Caco-2 (cell line): Measurements from ENCODE around the gene FCN1. TPM values are rescaled to one million over a fixed set of nuclear protein-coding genes. Genes with fewer than 3 reads are reported as not detected.

ENCODE experiments used
- BruUV-seq: library from RNA; stranded (reverse); fragments of 400-500 nt; replicated peaks from 2 replicates; lab custom pipeline; 2021; lab: Mats Ljungman, UMichigan
- CTCF ChIA-PET: fragments of 300-600 bp; sonication (Branson Sonifier 250); formaldehyde crosslinking; loops from one replicate; lab custom pipeline; 2022; ENCODE audit warnings: antibody characterized with exemption; lab: Charles Lee
- POLR2A ChIA-PET: fragments of 300-600 bp; sonication (Branson Sonifier 250); formaldehyde crosslinking; loops from one replicate; lab custom pipeline; 2022; ENCODE audit warnings: antibody characterized with exemption; lab: Charles Lee
- DNase-seq, 2 experiments: peaks; one replicate each; pipeline versions ENCODE4 v3.0.0 to v3.0.0-alpha.2; 2020 to 2022
- H3K27me3 ChIP-seq: replicated peaks from 2 replicates; pipeline ENCODE4 v1.6.0; 2011; ENCODE audit warnings: low read length; ENCODE audit not compliant: control insufficient read depth, insufficient read depth
- H3K36me3 ChIP-seq: 2 replicates; pipeline ENCODE4 v1.5.1; 2011; ENCODE audit warnings: low read length; ENCODE audit not compliant: control insufficient read depth, insufficient read depth
- H3K4me1 ChIP-seq: fragments of 250-450 bp; sonication (Bioruptor Pico); 2 replicates; pipeline ENCODE4 v1.5.1; 2020; ENCODE audit warnings: mild to moderate bottlenecking
- H3K4me3 ChIP-seq: 2 replicates; pipeline ENCODE4 v1.5.1; 2011; ENCODE audit warnings: low read depth, mild to moderate bottlenecking, control low read depth, low read length
- H3K9me3 ChIP-seq: fragments of 250-450 bp; sonication (Bioruptor Pico); 2 replicates; pipeline ENCODE4 v1.5.1; 2020; ENCODE audit warnings: mild to moderate bottlenecking, moderate library complexity
- H3K27ac Mint-ChIP-seq: one replicate; pipeline ENCODE4 v1.8.0; 2022; ENCODE audit warnings: mixed read lengths; ENCODE audit not compliant: unreplicated experiment
- H3K27me3 Mint-ChIP-seq: one replicate; pipeline ENCODE4 v1.8.0; 2022; ENCODE audit warnings: mixed read lengths; ENCODE audit not compliant: insufficient read depth, unreplicated experiment
- H3K36me3 Mint-ChIP-seq: one replicate; pipeline ENCODE4 v1.8.0; 2022; ENCODE audit warnings: mild to moderate bottlenecking, mixed read lengths; ENCODE audit not compliant: insufficient read depth, unreplicated experiment
- H3K4me1 Mint-ChIP-seq: one replicate; pipeline ENCODE4 v1.8.0; 2022; ENCODE audit warnings: low read depth, mixed read lengths; ENCODE audit not compliant: unreplicated experiment
- H3K4me3 Mint-ChIP-seq: one replicate; pipeline ENCODE4 v1.8.0; 2022; ENCODE audit warnings: mild to moderate bottlenecking, moderate library complexity, mixed read lengths; ENCODE audit not compliant: unreplicated experiment
- H3K9me3 Mint-ChIP-seq: one replicate; pipeline ENCODE4 v1.8.0; 2022; ENCODE audit warnings: mixed read lengths; ENCODE audit not compliant: unreplicated experiment
- CTCF ChIP-seq, 2 experiments: fragments of 200-600 bp in 1 of 2; IDR thresholded peaks; 1 replicate in 1 of 2; 2 replicates in 1 of 2; pipeline versions ENCODE4 v1.5.1 to v1.8.0; 2011 to 2022; ENCODE audit warnings: antibody characterized with exemption in 1 of 2, control low read depth in 1 of 2, inconsistent platforms in 1 of 2, low read depth in 1 of 2, low read length in 1 of 2, mild to moderate bottlenecking in 1 of 2, moderate library complexity in 1 of 2; ENCODE audit not compliant: insufficient read depth in 1 of 2, severe bottlenecking in 1 of 2, unreplicated experiment in 1 of 2
- intact Hi-C: fragments of 100-400 bp; cut with micrococcal nuclease; formaldehyde crosslinking; loops from one replicate; pipeline ENCODE4 v1.10.0; 2022; ENCODE audit not compliant: unreplicated experiment
- total RNA-seq: library from RNA; stranded (reverse); gene quantifications from 2 replicates; pipeline ENCODE4 v1.2.3, GENCODE V29; 2022

FCN1 gene
- total RNA-seq, 1 experiment from 2014 or later = not detected

DNA sequence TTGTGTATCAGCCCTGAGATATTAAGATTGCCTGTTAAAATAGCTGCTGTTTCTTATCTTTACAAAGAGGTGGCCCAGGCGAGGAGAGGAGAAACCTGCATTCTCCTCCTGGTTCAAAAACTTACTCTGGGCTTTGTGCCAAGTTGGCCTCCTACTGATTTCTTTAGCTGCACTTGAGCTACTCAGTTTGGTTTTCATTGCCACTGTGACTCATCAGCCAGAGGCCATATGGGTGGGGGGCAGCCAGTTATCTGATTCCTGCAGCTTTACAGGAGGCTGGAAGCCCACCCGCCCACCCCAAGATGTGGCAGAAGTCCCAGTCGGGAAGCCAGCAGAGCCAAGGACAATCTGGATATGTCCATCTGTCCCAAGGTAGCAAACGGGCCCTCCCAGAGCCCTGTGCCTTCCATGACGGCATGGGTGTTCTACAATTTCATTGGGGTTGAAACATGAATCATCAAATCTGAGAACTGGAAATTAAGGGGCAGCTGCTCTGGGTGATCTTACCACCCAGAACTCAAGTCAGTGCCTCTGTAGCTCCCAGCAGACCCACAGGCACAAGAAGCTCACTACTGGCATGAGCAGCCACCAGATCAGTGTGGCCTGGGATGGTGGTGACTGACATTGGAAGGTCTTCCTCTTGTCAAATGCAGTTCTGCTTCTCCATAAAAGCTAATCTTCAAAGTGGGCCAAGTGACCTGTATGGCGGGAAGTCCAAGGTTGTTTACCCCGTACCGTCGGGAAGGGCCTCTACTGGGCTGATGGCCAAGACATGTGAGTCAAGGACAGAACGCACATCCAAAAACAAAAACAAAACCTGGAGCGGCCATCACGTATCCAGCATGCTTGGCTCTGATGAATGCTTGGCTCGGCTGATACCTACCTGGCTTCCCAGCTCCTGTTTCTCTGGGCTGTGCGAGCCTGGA is 21.5 kb downstream of the FCN1 start:
- Mint-ChIP-seq H3K4me1 (no peaks in the 10 kb centered on the region), H3K36me3 (no peaks in the 10 kb centered on the region), H3K4me3 (no peak overlapping the region), H3K27ac (no peak overlapping the region), H3K9me3 (peaks cover 14% of the 10 kb centered on the region), H3K27me3 (peaks cover 7% of the 10 kb centered on the region)
- ChIA-PET CTCF (no interaction called here), POLR2A (no interaction called here)
- no TSS peak for BruUV-seq
- no peak for DNase-seq
- no peaks in the 10 kb centered on the region; the same call in 1 of the 2 replicates for H3K27me3 ChIP-seq
- intact Hi-C loops = no loop called here
- H3K4me1 ChIP-seq = no peaks in the 10 kb centered on the region
- no peak overlapping the region for H3K4me3 ChIP-seq
- H3K36me3 ChIP-seq = no peaks in the 10 kb centered on the region
- no peak for TF ChIP-seq CTCF (IDR thresholded peaks at IDR 0.05; ENCODE audit: insufficient read depth in 1 of 2, low read depth in 1 of 2, low read length in 1 of 2, severe bottlenecking in 1 of 2, unreplicated experiment in 1 of 2)
- no peaks in the 10 kb centered on the region; the same call in 1 of the 2 replicates for H3K9me3 ChIP-seq

- H3K4me1 Mint-ChIP-seq = no peaks in the 10 kb centered on the region
- H3K27me3 Mint-ChIP-seq = peaks cover 7% of the 10 kb centered on the region
- no peak for TF ChIP-seq CTCF (IDR thresholded peaks at IDR 0.05; ENCODE audit: insufficient read depth in 1 of 2, low read depth in 1 of 2, low read length in 1 of 2, severe bottlenecking in 1 of 2, unreplicated experiment in 1 of 2)
- no peaks in the 10 kb centered on the region for H3K36me3 Mint-ChIP-seq
- H3K4me3 Mint-ChIP-seq = no peak overlapping the region
- ChIA-PET POLR2A (no interaction called here), CTCF (no interaction called here)
- H3K9me3 Mint-ChIP-seq = peaks cover 14% of the 10 kb centered on the region
- intact Hi-C loops = no loop called here
- Histone ChIP-seq H3K36me3 (no peaks in the 10 kb centered on the region), H3K9me3 (no peaks in the 10 kb centered on the region; the same call in 1 of the 2 replicates), H3K27me3 (no peaks in the 10 kb centered on the region; the same call in 1 of the 2 replicates), H3K4me1 (no peaks in the 10 kb centered on the region), H3K4me3 (no peak overlapping the region)
- no TSS peak for BruUV-seq
- H3K27ac Mint-ChIP-seq = no peak overlapping the region
- DNase-seq = no peak
Measured at GRCh38 chr9:134895567-134895907, 22.2 kb downstream of the FCN1 start.

DNA sequence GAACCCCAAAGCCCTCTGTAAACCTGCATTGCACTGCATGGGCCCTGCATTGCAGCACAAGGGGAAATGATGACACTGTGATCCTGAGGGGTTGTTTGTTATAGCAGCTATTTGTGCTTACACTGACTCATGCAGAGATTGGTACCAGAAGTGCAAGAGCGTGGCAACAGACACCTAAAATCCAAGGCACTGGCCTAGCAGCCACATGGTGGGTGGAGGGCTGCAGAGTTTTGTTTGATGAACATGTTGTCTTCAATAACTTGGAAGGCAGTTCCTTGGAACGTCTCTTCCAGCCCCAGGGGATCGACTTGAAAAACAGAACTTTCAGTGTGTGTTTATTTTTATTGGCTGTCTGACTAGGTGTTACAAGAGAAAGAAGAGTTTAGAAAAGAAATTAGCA is 22.6 kb downstream of the FCN1 start:
- no peaks in the 10 kb centered on the region for H3K4me1 ChIP-seq
- no peaks in the 10 kb centered on the region for H3K36me3 Mint-ChIP-seq
- no peak for TF ChIP-seq CTCF (IDR thresholded peaks at IDR 0.05; ENCODE audit: insufficient read depth in 1 of 2, low read depth in 1 of 2, low read length in 1 of 2, severe bottlenecking in 1 of 2, unreplicated experiment in 1 of 2)
- no peak for DNase-seq
- H3K27me3 Mint-ChIP-seq = peaks cover 7% of the 10 kb centered on the region
- H3K4me3 ChIP-seq = no peak overlapping the region
- H3K27me3 ChIP-seq = no peaks in the 10 kb centered on the region; the same call in 1 of the 2 replicates
- peaks cover 14% of the 10 kb centered on the region for H3K9me3 Mint-ChIP-seq
- ChIA-PET POLR2A (no interaction called here), CTCF (no interaction called here)
- no peak overlapping the region for H3K27ac Mint-ChIP-seq
- H3K4me3 Mint-ChIP-seq = no peak overlapping the region
- no peaks in the 10 kb centered on the region for H3K36me3 ChIP-seq
- H3K9me3 ChIP-seq = no peaks in the 10 kb centered on the region; the same call in 1 of the 2 replicates
- intact Hi-C loops = no loop called here
- H3K4me1 Mint-ChIP-seq = no peaks in the 10 kb centered on the region
- BruUV-seq = no TSS peak
